ENCODE data around the gene CCNYL1.
A peak's percentile ranks its signal among the peaks of the same experiment; 100 is the strongest.

Gene CCNYL1

DNA sequence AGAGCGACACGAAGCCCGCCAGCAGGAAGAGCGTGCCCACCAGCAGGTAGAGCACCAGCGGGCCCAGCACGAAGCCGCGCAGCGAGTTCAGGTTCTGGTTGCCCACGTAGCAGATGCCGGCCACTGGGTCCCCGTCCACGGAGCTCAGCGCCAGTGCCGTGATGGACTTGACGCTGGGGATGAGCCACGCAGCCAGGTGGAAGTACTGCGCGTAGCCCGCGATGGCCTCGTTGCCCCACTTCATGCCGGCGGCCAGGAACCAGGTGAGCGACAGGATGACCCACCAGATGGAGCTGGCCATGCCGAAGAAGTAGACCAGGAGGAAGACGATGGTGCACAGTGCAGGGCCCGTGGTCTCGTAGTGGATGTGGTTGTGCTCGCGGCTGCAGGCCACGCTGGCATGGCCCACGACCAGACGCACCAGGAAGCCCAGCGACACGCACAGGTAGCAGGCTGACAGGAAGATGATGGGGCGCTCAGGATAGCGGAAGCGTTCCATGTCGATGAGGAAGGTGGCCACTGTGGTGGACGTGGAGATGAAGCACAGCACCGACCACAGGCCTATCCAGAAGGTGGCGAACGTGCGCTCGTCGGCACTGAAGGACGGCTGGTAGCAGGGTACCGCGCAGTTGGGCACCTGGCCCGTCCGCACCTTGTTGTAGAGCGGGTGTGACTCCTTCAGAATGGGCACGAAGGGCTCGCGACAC, 56.2 kb downstream of the CCNYL1 start:
- Mint-ChIP-seq H3K9me3 (no peaks in the 10 kb centered on the region), H3K4me1 (peaks cover 16% of the 10 kb centered on the region), H3K36me3 (ENCODE audit: low read depth) (peaks cover 3% of the 10 kb centered on the region), H3K4me3 (peak overlapping the region; percentile 90 to 94 (median 90)), H3K27ac (no peak overlapping the region), H3K27me3 (ENCODE audit: low read depth) (peaks cover 85% of the 10 kb centered on the region)
- TF ChIP-seq, protein P1, sequence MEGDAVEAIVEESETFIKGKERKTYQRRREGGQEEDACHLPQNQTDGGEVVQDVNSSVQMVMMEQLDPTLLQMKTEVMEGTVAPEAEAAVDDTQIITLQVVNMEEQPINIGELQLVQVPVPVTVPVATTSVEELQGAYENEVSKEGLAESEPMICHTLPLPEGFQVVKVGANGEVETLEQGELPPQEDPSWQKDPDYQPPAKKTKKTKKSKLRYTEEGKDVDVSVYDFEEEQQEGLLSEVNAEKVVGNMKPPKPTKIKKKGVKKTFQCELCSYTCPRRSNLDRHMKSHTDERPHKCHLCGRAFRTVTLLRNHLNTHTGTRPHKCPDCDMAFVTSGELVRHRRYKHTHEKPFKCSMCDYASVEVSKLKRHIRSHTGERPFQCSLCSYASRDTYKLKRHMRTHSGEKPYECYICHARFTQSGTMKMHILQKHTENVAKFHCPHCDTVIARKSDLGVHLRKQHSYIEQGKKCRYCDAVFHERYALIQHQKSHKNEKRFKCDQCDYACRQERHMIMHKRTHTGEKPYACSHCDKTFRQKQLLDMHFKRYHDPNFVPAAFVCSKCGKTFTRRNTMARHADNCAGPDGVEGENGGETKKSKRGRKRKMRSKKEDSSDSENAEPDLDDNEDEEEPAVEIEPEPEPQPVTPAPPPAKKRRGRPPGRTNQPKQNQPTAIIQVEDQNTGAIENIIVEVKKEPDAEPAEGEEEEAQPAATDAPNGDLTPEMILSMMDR (IDR thresholded peaks at IDR 0.05; ENCODE audit: unreplicated experiment in 3 of 3), result peak; percentile 23 to 42 (median 24)

- Mint-ChIP-seq H3K27me3 (ENCODE audit: low read depth) (peaks cover 86% of the 10 kb centered on the region), H3K9me3 (no peaks in the 10 kb centered on the region), H3K4me1 (peaks cover 16% of the 10 kb centered on the region), H3K4me3 (peak overlapping the region; percentile 90 to 94 (median 93)), H3K36me3 (ENCODE audit: low read depth) (peaks cover 3% of the 10 kb centered on the region), H3K27ac (peak overlapping the region in 2 of 3 experiments; percentile 63 to 80)
- TF ChIP-seq, protein P1 (IDR thresholded peaks at IDR 0.05; ENCODE audit: unreplicated experiment in 3 of 3), result peak in 1 of 3 experiments; percentile 7
These were observed 56.9 kb downstream of the CCNYL1 start for GRCh38 chr2:207768168-207768865.

DNA sequence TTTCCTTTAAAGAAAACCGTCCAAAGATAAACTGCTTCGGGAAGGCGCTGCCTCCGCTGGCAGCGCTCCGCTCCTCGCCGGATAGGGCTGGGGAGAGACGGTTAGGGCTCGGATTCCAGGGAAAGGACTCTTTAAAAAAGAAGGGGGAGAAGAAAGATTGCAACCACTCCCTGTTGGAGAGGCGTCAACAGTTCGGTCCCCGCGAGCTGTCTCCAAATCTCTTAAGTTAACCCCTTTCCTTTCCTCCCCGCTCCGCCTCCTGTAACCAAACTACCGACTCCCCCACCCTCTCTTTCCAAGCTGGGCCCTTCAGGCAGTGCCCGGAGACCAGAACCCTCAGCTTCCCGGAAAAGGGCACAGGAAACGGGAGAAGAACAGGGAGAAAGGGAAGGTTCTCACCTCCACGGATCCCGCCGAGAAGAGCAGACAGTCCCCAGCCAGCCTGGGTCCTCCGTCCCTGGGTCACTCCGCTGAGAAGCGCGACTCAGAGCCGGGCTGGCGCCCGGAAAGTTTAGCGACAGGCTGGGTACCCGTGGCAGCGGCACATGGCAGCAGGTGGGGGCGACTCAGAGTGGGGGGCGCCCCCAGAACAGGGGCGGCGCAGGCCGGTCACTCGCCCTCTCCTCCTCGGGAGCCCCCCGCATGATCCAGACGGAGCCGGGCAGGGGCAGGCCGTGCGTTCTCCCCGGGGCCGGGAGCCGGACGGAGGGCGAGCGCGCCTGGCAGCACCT, 57.6 kb downstream of the CCNYL1 start:
- Mint-ChIP-seq H3K4me3 (peak overlapping the region; percentile 90 to 94 (median 93)), H3K27me3 (ENCODE audit: low read depth) (peaks cover 81% of the 10 kb centered on the region), H3K9me3 (no peaks in the 10 kb centered on the region), H3K36me3 (ENCODE audit: low read depth) (peaks cover 3% of the 10 kb centered on the region), H3K4me1 (peaks cover 16% of the 10 kb centered on the region), H3K27ac (peak overlapping the region in 2 of 3 experiments; percentile 39 to 80)
- TF ChIP-seq, protein P1 (IDR thresholded peaks at IDR 0.05; ENCODE audit: unreplicated experiment in 3 of 3), result no peak

DNA sequence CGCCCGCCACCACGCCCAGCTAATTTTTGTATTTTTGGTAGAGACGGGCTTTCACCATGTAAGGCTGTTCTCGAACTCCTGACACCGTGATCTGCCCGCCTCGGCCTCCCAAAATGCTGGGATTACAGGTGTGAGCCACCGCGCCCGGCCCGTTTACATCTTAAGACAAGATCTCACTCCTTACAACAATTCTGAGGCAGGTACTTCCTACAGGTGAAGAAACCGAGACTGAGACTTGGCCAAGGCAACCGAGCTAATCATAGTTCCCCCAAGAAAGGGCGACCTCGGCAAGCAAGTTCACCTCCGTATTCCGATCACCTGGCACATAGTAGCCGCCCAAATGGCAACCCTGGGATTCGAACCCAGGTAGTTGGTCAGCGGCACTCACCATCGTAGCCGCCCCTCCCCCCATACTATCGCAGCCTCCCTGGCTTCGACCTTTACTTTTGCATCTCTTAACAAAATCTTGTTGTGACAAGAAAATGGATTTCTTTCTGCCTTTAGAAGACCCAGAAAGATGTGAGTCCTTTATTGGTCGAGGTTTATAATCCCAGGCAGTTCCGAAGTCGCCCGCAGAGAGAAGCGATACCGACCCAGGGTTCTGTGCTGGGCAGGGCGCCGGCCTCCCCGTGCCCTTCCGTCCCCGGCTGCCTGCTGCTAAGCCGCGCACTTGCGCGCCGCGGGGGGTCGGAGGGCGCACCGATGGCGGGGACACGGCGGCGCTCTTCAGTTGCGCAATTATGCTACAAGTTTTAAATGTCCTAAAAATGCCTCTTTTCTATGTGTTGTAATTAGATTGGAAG, 59.4 kb downstream of the CCNYL1 start:
- TF ChIP-seq, protein P1 (IDR thresholded peaks at IDR 0.05; ENCODE audit: unreplicated experiment in 3 of 3), result no peak
- H3K4me1 Mint-ChIP-seq, result peaks cover 16% of the 10 kb centered on the region

DNA sequence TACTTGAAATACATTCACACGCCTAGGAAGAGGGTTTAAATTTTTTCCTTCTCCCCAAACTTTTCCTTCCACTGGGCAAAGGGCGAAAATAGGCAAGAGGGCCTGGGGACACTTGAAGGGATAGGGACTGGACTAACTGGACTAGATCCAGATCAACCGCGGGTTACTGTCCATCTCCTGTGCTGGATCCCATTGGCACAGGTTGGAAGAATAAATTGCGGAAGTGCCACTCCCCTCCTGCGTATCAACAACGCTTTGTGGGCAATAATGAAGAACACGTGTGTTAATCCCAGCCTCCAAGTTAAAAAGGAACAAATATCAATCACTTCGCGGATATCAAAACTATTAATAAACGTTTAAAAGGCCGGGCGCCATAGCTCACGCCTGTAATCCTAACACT, 60.0 kb downstream of the CCNYL1 start:
- Mint-ChIP-seq H3K27ac (no peak overlapping the region), H3K36me3 (ENCODE audit: low read depth) (peaks cover 3% of the 10 kb centered on the region), H3K9me3 (no peaks in the 10 kb centered on the region), H3K27me3 (ENCODE audit: low read depth) (peaks cover 68% of the 10 kb centered on the region), H3K4me3 (peak overlapping the region; percentile 48 to 88 (median 49)), H3K4me1 (peaks cover 10% of the 10 kb centered on the region)
- TF ChIP-seq, protein P1 (IDR thresholded peaks at IDR 0.05; ENCODE audit: unreplicated experiment in 3 of 3), result no peak

More for the DNA sequence above, 59.4 kb downstream of the CCNYL1 start:
- peak overlapping the region; percentile 88 to 98 (median 94) for H3K4me3 Mint-ChIP-seq
- H3K36me3 Mint-ChIP-seq (ENCODE audit: low read depth), result peaks cover 3% of the 10 kb centered on the region
- peaks cover 72% of the 10 kb centered on the region for H3K27me3 Mint-ChIP-seq (ENCODE audit: low read depth)
- H3K9me3 Mint-ChIP-seq, result no peaks in the 10 kb centered on the region
- peak overlapping the region in 1 of 3 experiments; percentile 22 for H3K27ac Mint-ChIP-seq
